Transverse colon (tissue), 4 donors: ENCODE data around the gene CFAP107. TPM values are rescaled to one million over a fixed set of nuclear protein-coding genes. Genes with fewer than 3 reads are reported as not detected.
A peak's percentile ranks its signal among the peaks of the same experiment; 100 is the strongest.

ENCODE experiments used
- DNase-seq: peaks from one replicate; pipeline ENCODE4 v3.0.0-alpha.2; 2019
- H3K27ac ChIP-seq, 4 donors: fragments of 200-600 bp; sonication (generic); 2 replicates each; pipeline ENCODE4 v1.5.1; 2016 to 2018; ENCODE audit warnings: inconsistent platforms in 4 of 4
- H3K27me3 ChIP-seq: fragments of 200-600 bp; sonication (generic); 2 replicates; pipeline ENCODE4 v1.5.1; 2017; ENCODE audit warnings: inconsistent platforms
- H3K36me3 ChIP-seq, 4 donors: fragments of 200-600 bp; sonication (generic); 2 replicates each; pipeline ENCODE4 v1.5.1; 2017 to 2019; ENCODE audit warnings: inconsistent platforms in 4 of 4
- H3K4me1 ChIP-seq, 4 donors: fragments of 200-600 bp; sonication (generic); 2 replicates each; pipeline ENCODE4 v1.5.1; 2017 to 2020; ENCODE audit warnings: inconsistent platforms in 4 of 4
- H3K4me3 ChIP-seq, 4 donors: fragments of 200-600 bp; sonication (generic); 1 replicate in 1 of 4; 2 replicates in 3 of 4; pipeline versions ENCODE4 v1.5.1 to v1.6.1; 2017 to 2019; ENCODE audit warnings: inconsistent platforms in 4 of 4
- H3K9me3 ChIP-seq, 2 donors: fragments of 200-600 bp; sonication (generic); 2 replicates each; pipeline ENCODE4 v1.5.1; 2017 to 2019; ENCODE audit warnings: inconsistent platforms in 2 of 2
- CTCF ChIP-seq, 5 experiments: fragments of 200-600 bp in 3 of 5; fragments of 450-650 bp in 2 of 5; sonication (generic) in 3 of 5; IDR thresholded peaks; 1 replicate in 2 of 5; 2 replicates in 3 of 5; pipeline ENCODE4 v1.5.1; 2016 to 2017; ENCODE audit warnings: antibody characterized with exemption in 5 of 5, inconsistent platforms in 3 of 5, mild to moderate bottlenecking in 2 of 5, moderate library complexity in 1 of 5
- EP300 ChIP-seq: sonication (generic); formaldehyde crosslinking; IDR thresholded peaks from one replicate; pipeline ENCODE4 v1.6.1; 2017; ENCODE audit warnings: antibody characterized with exemption, low read depth
- POLR2A ChIP-seq: fragments of 450-650 bp; IDR thresholded peaks from one replicate; pipeline ENCODE4 v1.6.1; 2016; ENCODE audit warnings: antibody characterized with exemption, mild to moderate bottlenecking, moderate library complexity
- POLR2AphosphoS5 ChIP-seq, 3 donors: sonication (generic); formaldehyde crosslinking; IDR thresholded peaks; one replicate each; pipeline ENCODE4 v1.6.1; 2016; ENCODE audit warnings: antibody characterized with exemption in 3 of 3
- WGBS, 2 donors: methylation state at CpG; one replicate each; pipeline ENCODE4 v1.1.5; 2018; ENCODE audit warnings: low coverage in 1 of 2; 5-methylcytosine and 5-hydroxymethylcytosine counted together
- in situ Hi-C, 4 donors: fragments of 200-750 bp; cut with MboI; loops; one replicate each; pipeline versions ENCODE4 v1.15.0 to v1.15.1; 2017; ENCODE audit warnings: low sequenced_read_pairs in 3 of 4, low pct_ligation_motif_present in 1 of 4, low pct_unique_long_range_greater_than_20kb in 1 of 4
- intact Hi-C: fragments of 100-400 bp; cut with DNase I; formaldehyde crosslinking; loops from one replicate; pipeline ENCODE4 v1.15.1; 2023; ENCODE audit warnings: low total_unique reads
- total RNA-seq, 4 donors: library from RNA; depleted of rRNA; stranded (reverse); fragments of >200 nt; gene quantifications; one replicate each; pipeline ENCODE4 v1.1.0, GENCODE V29; 2016

Gene CFAP107
- total RNA-seq, 4 donors from 2014 or later: not detected

- in situ Hi-C loops: no loop called here
- H3K36me3 ChIP-seq: no peaks in the 10 kb centered on the region
- TF ChIP-seq POLR2AphosphoS5 (IDR thresholded peaks at IDR 0.05): no peak
- peaks cover 0 to 10% of the 10 kb centered on the region in 2 donors for H3K9me3 ChIP-seq
- 84 to 100% methylated on average over 1 to 3 of the region's 3 CpGs for WGBS, 2 donors
- DNase-seq: no peak
- no peaks in the 10 kb centered on the region for H3K27me3 ChIP-seq
- H3K4me1 ChIP-seq: no peaks in the 10 kb centered on the region
- H3K27ac ChIP-seq: no peak overlapping the region
- H3K4me3 ChIP-seq: no peak overlapping the region
- intact Hi-C loops: no loop called here
Observed at GRCh38 chr1:12706061-12706460, 39.9 kb upstream of the CFAP107 start.

- 24 to 46% methylated on average over 4 of the region's 4 CpGs for WGBS, 2 donors
- no peaks in the 10 kb centered on the region for H3K36me3 ChIP-seq
- intact Hi-C loops: no loop called here
- peaks cover 0 to 5% of the 10 kb centered on the region in 2 donors for H3K9me3 ChIP-seq
- H3K27ac ChIP-seq: no peak overlapping the region
- TF ChIP-seq CTCF (IDR thresholded peaks at IDR 0.05) (no peak), POLR2AphosphoS5 (IDR thresholded peaks at IDR 0.05) (no peak), EP300 (no peak), POLR2A (no peak)
- no peaks in the 10 kb centered on the region for H3K27me3 ChIP-seq
- peak; percentile 10 for DNase-seq
- no peak overlapping the region for H3K4me3 ChIP-seq
- in situ Hi-C loops: no loop called here
- no peaks in the 10 kb centered on the region for H3K4me1 ChIP-seq
Observed at GRCh38 chr1:12708396-12709090, 37.5 kb upstream of the CFAP107 start.

GRCh38 chr1:12709091-12709491, 36.9 kb upstream of the CFAP107 start:
- no peak overlapping the region for H3K27ac ChIP-seq
- H3K9me3 ChIP-seq: no peaks in the 10 kb centered on the region
- no peak overlapping the region for H3K4me3 ChIP-seq
- DNase-seq: no peak
- 13% methylated on average over 1 of the region's 1 CpG; no CpG with 5 or more reads in 1 of the 2 donors for WGBS, 2 donors
- no peak for TF ChIP-seq CTCF (IDR thresholded peaks at IDR 0.05)
- TF ChIP-seq EP300: no peak
- no peak for TF ChIP-seq POLR2AphosphoS5 (IDR thresholded peaks at IDR 0.05)
- no peak for TF ChIP-seq POLR2A
- in situ Hi-C loops (no loop called here), intact Hi-C loops (no loop called here)
- H3K27me3 ChIP-seq: no peaks in the 10 kb centered on the region
- H3K4me1 ChIP-seq: no peaks in the 10 kb centered on the region
- no peaks in the 10 kb centered on the region for H3K36me3 ChIP-seq

- TF ChIP-seq EP300 (no peak), CTCF (IDR thresholded peaks at IDR 0.05) (no peak), POLR2AphosphoS5 (IDR thresholded peaks at IDR 0.05) (no peak)
- no peaks in the 10 kb centered on the region for H3K36me3 ChIP-seq
- no peak overlapping the region for H3K4me3 ChIP-seq
- WGBS, 2 donors: 82% methylated on average over 3 of the region's 3 CpGs; no CpG with 5 or more reads in 1 of the 2 donors
- H3K4me1 ChIP-seq: no peaks in the 10 kb centered on the region
- in situ Hi-C loops: no loop called here
- intact Hi-C loops: no loop called here
- H3K27ac ChIP-seq: no peak overlapping the region
- no peaks in the 10 kb centered on the region for H3K27me3 ChIP-seq
- no peaks in the 10 kb centered on the region for H3K9me3 ChIP-seq
- DNase-seq: no peak
Observed at GRCh38 chr1:12709696-12710095, 36.3 kb upstream of the CFAP107 start.

- H3K4me1 ChIP-seq: no peaks in the 10 kb centered on the region
- H3K36me3 ChIP-seq: no peaks in the 10 kb centered on the region
- H3K27ac ChIP-seq: no peak overlapping the region
- no peak for TF ChIP-seq POLR2AphosphoS5 (IDR thresholded peaks at IDR 0.05)
- no peak for TF ChIP-seq EP300
- TF ChIP-seq CTCF (IDR thresholded peaks at IDR 0.05): no peak
- no peak for TF ChIP-seq POLR2A
- 67 to 68% methylated on average over 3 of the region's 3 CpGs for WGBS, 2 donors
- no peak overlapping the region for H3K4me3 ChIP-seq
- H3K27me3 ChIP-seq: no peaks in the 10 kb centered on the region
- in situ Hi-C loops (no loop called here), intact Hi-C loops (no loop called here)
- DNase-seq: no peak
- H3K9me3 ChIP-seq: no peaks in the 10 kb centered on the region
Observed at GRCh38 chr1:12711536-12711935, 34.5 kb upstream of the CFAP107 start.
